Stimulated activated CD4-positive, alpha-beta T cell treated with anti-CD3 and anti-CD28 coated beads, Interleukin-1b, Interleukin-23, amount 100 ng/mL, for 4 hours (primary cell): ENCODE data around the gene NME5.
"Not testable (repeated sequence)": the region's sequence is repeated elsewhere in the genome, so short reads cannot be mapped to it uniquely, and the experiment has no call there.

Experiments used
- DNase-seq, 2 donors: peaks; one replicate each; pipeline ENCODE4 v3.0.0-alpha.2; 2020; ENCODE audit warnings: low read depth in 2 of 2

Gene NME5

GRCh38 chr5:138078006-138078643, 61.1 kb downstream of the NME5 start:
- DNase-seq: no peak

- DNase-seq: peak; percentile 29 to 37
These were observed 62.0 kb downstream of the NME5 start for GRCh38 chr5:138077064-138077696.

GRCh38 chr5:138070026-138070425, 69.2 kb downstream of the NME5 start:
- not testable (repeated sequence) for DNase-seq

GRCh38 chr5:138068742-138069600, 70.3 kb downstream of the NME5 start:
- DNase-seq: peak; percentile 65

GRCh38 chr5:138067945-138068344, 71.3 kb downstream of the NME5 start:
- DNase-seq: no peak
